BJ (cell line): ENCODE measurements around the gene GEMIN4. TPM values are rescaled to one million over a fixed set of nuclear protein-coding genes. Genes with fewer than 3 reads are reported as not detected.
"Not testable (repeated sequence)": the region's sequence is repeated elsewhere in the genome, so short reads cannot be mapped to it uniquely, and the experiment has no call there.

Experiments
- CTCF ChIA-PET: fragments of 350-600 bp; formaldehyde crosslinking; extraction: SDS; loops from one replicate; lab custom pipeline; 2021; ENCODE audit warnings: antibody characterized with exemption, inconsistent platforms; lab: Yijun Ruan, JAX
- POLR2A ChIA-PET: fragments of 300-600 bp; sonication (Branson Sonifier 250); formaldehyde crosslinking; extraction: SDS; loops from one replicate; lab custom pipeline; 2021; ENCODE audit warnings: antibody characterized with exemption; lab: Charles Lee
- DNase-seq: peaks from one replicate; pipeline ENCODE4 v3.0.0-alpha.2; 2011; ENCODE audit warnings: low read depth
- H3K27me3 ChIP-seq: 2 replicates; pipeline ENCODE4 v1.6.0; 2011; ENCODE audit warnings: low read length; ENCODE audit not compliant: control insufficient read depth, insufficient read depth
- H3K36me3 ChIP-seq: 2 replicates; pipeline ENCODE4 v1.5.1; 2011; ENCODE audit warnings: low read length; ENCODE audit not compliant: control insufficient read depth, insufficient read depth
- H3K4me3 ChIP-seq: 2 replicates; pipeline ENCODE4 v1.5.1; 2011; ENCODE audit warnings: low read depth, mild to moderate bottlenecking, control low read depth, low read length
- polyA plus RNA-seq: library from polyadenylated mRNA; depleted of rRNA; stranded (reverse); fragments of >200 nt; gene quantifications from 2 replicates; pipeline ENCODE4 v1.2.3, GENCODE V29; 2011; rRNA removed
- TF ChIP-seq, protein P1 (sequence below): IDR thresholded peaks from 2 replicates; pipeline ENCODE4 v1.5.1; 2011; ENCODE audit warnings: low read depth, mild to moderate bottlenecking, control low read depth, inconsistent platforms, low read length, moderate library complexity; ENCODE audit not compliant: insufficient read depth

The GEMIN4 gene
- polyA plus RNA-seq, 1 experiment: 15.7 TPM

DNA sequence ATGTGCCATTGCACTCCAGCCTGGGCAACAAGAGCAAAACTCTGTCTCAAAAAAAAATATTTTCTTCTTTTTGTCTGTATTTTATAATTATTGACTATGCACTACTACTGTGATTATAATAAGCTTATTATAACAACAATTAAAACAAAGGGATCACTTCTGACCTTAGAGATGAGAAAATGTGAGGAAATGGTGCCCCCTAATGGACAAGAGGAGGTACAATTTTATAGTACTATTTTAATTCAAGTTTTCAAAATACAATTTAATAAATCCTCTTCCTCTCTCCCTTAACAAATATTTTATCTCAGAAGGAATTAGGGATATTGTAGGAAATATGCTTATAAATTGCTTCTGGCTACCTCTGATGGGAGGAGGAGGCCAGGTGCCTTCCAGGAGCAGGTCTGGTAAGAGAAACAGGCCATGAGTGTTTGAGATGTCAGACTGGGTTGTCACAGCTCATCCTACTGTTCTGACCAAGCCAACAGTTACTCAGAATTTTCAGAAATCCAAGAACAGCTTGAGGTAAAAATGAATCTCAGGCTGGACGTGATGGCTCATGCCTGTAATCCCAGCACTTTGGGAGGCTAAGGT is 51.5 kb downstream of the GEMIN4 start:
- no peak for DNase-seq
- TF ChIP-seq, protein P1, sequence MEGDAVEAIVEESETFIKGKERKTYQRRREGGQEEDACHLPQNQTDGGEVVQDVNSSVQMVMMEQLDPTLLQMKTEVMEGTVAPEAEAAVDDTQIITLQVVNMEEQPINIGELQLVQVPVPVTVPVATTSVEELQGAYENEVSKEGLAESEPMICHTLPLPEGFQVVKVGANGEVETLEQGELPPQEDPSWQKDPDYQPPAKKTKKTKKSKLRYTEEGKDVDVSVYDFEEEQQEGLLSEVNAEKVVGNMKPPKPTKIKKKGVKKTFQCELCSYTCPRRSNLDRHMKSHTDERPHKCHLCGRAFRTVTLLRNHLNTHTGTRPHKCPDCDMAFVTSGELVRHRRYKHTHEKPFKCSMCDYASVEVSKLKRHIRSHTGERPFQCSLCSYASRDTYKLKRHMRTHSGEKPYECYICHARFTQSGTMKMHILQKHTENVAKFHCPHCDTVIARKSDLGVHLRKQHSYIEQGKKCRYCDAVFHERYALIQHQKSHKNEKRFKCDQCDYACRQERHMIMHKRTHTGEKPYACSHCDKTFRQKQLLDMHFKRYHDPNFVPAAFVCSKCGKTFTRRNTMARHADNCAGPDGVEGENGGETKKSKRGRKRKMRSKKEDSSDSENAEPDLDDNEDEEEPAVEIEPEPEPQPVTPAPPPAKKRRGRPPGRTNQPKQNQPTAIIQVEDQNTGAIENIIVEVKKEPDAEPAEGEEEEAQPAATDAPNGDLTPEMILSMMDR: peak; percentile 43
- no peaks in the 10 kb centered on the region for H3K27me3 ChIP-seq
- no peak overlapping the region for H3K4me3 ChIP-seq
- ChIA-PET CTCF (interaction anchor here (0.6 to 17.0 kb wide), 31 partner anchors 8 to 555 kb away, joined by 3 to 230 read pairs (median 4); partner anchors contain the start of gene GEMIN4), POLR2A (interaction anchor here (0.7 kb wide), 1 partner anchor 290 kb away, joined by 3 read pairs; a partner anchor contains a TSS)
- peaks cover 4% of the 10 kb centered on the region; the same call in 1 of the 2 replicates for H3K36me3 ChIP-seq

DNA sequence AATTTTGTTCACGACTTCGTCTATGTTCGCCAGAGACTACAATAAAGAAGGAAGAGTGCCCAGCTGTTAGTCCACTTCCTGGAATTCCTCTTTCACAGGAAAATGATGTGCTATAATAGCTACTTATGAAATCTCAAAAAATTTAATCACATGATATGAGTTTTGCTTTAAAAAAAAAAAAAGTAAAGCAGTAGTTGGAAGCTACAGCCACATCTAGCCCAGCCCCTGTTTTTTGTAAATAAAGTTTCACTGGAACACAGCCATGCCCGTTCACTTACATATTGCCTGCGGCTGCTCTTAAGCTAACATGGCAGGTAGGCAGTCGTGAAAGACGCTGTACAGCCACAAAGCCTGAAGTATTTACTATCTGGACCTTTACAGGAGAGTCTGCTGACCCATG is 52.7 kb downstream of the GEMIN4 start:
- no peak overlapping the region for H3K4me3 ChIP-seq
- no peak for DNase-seq
- H3K27me3 ChIP-seq: no peaks in the 10 kb centered on the region
- CTCF ChIA-PET: interaction anchor here (0.8 to 17.0 kb wide), 13 partner anchors 13 to 553 kb away, joined by 3 to 230 read pairs (median 5); partner anchors contain the start of gene TIMM22
- H3K36me3 ChIP-seq: peaks cover 6% of the 10 kb centered on the region
- POLR2A ChIA-PET: no interaction called here
- TF ChIP-seq, protein P1: no peak

DNA sequence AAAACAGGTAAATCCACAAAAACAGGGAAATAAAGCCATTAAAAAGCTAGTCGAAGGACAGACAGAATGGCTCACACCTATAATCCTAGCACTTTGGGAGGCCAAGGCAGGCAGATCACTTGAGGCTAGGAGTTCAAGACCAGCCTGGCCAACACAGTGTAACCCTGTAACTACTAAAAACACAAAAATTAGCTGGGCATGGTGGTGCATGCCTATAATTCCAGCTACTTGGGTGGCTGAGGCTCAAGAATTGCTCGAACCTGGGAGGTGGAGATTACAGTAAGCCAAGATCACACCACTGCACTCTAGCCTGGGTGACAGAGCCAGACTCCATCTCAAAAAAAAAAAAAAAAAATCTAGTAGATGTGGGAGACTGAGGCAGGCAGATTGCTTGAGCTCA is 54.0 kb downstream of the GEMIN4 start:
- POLR2A ChIA-PET, H3K4me3 ChIP-seq, H3K27me3 ChIP-seq, H3K36me3 ChIP-seq, DNase-seq: not testable (repeated sequence)
- CTCF ChIA-PET: interaction anchor here (1.2 to 17.0 kb wide), 4 partner anchors 283 to 312 kb away, joined by 3 to 230 read pairs (median 4); partner anchors contain the start of gene TIMM22

DNA sequence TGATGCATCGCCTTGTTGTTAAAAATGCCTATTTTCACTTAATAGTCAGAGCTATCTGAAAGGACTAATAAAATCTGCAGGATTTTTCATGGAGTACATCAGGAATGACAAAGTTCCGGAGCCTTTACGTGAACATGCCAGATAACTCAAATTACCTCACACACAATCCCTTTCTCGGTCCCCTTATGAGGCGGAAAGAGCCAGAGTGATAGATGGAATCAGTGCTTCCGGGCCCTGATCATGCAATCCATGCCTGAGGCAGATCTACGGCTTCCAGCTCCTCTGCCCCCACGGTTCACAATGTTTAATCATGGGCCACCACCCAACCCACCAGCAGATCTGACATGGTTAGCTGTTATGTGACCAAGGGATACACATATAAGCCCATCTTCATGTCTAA is 54.4 kb downstream of the GEMIN4 start:
- POLR2A ChIA-PET: no interaction called here
- no peak for DNase-seq
- H3K27me3 ChIP-seq: no peaks in the 10 kb centered on the region
- CTCF ChIA-PET: interaction anchor here (1.3 to 17.0 kb wide), 3 partner anchors 282 to 312 kb away, joined by 4 to 230 read pairs (median 4); a partner anchor contains a TSS
- H3K36me3 ChIP-seq: peaks cover 6% of the 10 kb centered on the region
- no peak overlapping the region for H3K4me3 ChIP-seq
- TF ChIP-seq, protein P1: no peak

DNA sequence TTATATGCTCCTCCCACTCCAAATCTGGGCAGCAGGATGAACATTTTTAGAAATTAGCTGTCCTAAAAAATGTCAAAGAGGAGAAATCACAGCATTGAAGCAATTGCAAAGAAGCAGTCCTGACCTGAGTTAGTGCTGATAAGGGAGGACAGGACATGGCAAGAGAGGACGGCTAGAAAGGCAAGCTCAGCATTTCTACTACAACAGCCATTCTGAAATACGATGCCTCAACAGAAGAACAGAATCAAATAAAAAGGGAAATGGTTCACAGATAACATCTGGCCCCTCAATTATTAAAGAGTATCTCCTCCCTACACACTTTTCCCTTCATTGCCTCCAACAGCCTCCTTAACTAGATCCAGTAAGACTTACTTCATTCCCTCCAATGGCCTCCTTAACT is 55.7 kb downstream of the GEMIN4 start:
- Histone ChIP-seq H3K4me3 (no peak overlapping the region), H3K36me3 (peaks cover 6% of the 10 kb centered on the region), H3K27me3 (no peaks in the 10 kb centered on the region)
- ChIA-PET POLR2A (no interaction called here), CTCF (interaction anchor here (0.6 to 17.0 kb wide), 4 partner anchors 11 to 311 kb away, joined by 3 to 230 read pairs (median 3); a partner anchor contains a TSS)
- DNase-seq: no peak
- TF ChIP-seq, protein P1: no peak

Other genes with a start within 250 kb of the GEMIN4 start
- 27.3 and 34.5 TPM in 2 replicates for gene VPS53, start 37.4 kb downstream of the GEMIN4 start, polyA plus RNA-seq
- gene TLCD3A, start 19.7 kb downstream of the GEMIN4 start, polyA plus RNA-seq: 37.7 and 45.8 TPM in 2 replicates
- gene GLOD4, start 30.0 kb upstream of the GEMIN4 start, polyA plus RNA-seq: 15.8 and 28.3 TPM in 2 replicates
- gene MRM3, start 30.1 kb upstream of the GEMIN4 start, polyA plus RNA-seq: 9.8 and 10.1 TPM in 2 replicates
- 65.3 and 88.8 TPM in 2 replicates for gene NXN, start 227.5 kb upstream of the GEMIN4 start, polyA plus RNA-seq
- 12.6 and 14.3 TPM in 2 replicates for gene TIMM22, start 244.9 kb upstream of the GEMIN4 start, polyA plus RNA-seq